GM19240 (cell line): ENCODE measurements around the gene TEX55.
"Not testable (repeated sequence)": the region's sequence is repeated elsewhere in the genome, so short reads cannot be mapped to it uniquely, and the experiment has no call there.

Experiments
- DNase-seq: peaks from one replicate; pipeline ENCODE4 v3.0.0; 2011; ENCODE audit warnings: low spot score; ENCODE audit not compliant: insufficient read length

TEX55 gene

DNA sequence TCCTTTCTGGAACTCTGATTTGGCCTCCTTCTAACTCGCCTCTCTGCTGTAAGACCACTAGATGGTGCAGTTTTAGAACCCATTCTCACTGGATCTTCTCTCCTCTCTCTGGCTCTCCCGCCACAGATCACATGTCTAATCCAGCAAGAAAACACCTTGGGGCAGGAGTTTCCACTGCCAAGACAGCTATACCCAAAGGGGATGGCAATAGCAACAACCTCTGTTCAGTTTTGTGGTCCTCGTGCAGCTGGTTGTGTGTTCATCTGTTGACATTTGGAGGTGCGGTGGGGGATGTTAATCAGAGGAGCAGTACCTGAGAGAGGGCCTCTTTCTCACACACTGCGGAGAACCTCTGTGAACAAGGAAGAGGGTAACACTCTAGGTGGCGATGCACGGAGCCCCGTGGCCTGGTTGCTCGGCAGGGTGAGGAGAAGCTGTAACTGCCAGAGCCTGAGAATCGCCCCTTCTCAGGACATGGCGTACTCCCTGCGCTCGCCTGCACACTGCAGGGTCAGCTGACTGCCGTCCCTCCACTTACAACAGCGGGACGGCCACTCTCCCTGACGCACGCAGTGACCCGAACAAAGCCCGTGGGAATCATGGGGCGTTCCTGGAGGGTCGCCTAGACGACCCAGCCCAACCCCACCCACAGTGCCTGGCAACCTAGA, at the start of gene TEX55:
Gene TEX55 (plus strand): TSS at position 666 of the 668 bp plus-strand sequence. CDS start 25 bp downstream, outside the sequence.
- DNase-seq: no peak

DNA sequence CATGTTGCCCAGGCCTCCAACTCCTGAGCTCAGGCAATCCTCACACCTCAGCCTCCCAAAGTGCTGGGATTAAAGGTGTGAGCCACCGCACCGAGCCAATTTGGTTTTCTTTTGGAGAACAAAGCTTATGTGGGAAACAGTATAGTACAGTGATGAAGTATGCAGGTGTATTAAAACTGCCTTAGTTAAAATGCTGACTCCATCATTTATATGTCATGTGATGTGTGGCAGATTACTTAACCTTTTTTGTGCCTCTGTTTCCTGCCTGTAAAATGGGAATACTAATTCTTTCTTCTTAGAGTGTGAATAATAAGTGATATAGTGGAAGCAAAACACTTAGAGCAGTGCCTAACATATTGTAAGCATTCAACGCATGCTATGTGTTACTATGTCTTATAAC, 48.0 kb upstream of the TEX55 start:
- DNase-seq: no peak

DNA sequence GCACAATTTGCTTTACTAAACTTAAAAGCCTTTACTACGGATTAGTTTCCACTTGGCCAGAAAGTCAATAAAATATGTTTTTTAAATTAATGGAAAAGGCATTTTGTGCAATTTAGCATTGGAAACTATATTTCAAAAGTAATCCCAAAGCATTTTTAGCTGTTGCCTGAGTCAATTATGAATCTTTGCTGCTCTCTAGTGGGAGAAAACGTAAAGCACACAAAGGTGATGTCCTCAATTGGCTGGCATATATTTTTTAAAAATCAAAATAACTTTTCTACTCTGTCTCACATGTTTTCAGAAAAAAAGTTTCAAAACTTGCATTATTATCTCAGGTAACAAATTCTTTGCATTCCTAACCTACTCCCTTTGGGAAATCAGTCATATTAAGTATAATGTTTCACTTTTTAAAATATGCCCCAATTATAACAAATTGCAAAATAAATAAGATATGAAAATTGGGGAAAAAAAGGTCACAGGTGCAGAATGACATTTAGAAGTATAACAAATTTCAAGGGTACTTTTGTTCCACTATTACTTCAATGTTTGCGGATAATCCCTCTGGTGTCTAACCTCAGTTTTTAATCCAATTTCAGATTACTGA, 47.2 kb upstream of the TEX55 start:
- no peak for DNase-seq

DNA sequence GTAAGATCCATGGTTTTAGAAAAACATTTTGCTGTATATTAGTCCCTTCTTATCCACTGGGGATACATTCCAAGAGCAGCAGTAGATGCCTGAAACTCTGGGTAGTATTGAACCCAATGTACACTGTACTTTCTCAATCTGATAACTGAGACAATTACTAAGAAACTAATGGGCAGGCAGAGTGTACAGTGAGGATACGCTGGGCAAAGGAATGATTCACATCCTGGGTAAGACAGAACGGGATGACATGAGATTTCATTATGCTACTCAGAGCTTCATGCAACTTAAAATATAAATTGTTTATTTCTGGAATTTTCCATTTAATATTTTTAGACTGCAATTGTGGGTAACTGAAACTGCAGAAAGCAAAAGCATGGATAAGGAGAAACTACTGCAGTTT, 46.2 kb upstream of the TEX55 start:
- no peak for DNase-seq

DNA sequence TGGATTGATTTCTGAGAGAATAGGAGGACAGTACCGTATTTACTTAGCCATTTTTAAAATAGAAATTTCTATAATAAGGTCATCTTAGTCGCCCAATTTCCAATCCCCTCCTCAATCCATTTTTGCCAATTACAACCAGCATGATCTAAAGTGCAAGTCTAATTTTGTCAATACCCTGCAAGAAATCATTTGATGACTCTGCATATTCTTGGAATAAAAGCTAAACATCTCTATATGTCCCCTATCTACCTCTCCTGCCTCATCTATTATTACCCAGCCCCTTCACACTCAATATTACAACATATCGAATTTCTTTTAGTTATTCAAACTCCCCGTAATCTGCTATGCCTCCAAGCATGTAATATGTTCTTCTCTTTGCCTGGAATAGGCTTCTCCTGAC, 41.9 kb upstream of the TEX55 start:
- DNase-seq: no peak

DNA sequence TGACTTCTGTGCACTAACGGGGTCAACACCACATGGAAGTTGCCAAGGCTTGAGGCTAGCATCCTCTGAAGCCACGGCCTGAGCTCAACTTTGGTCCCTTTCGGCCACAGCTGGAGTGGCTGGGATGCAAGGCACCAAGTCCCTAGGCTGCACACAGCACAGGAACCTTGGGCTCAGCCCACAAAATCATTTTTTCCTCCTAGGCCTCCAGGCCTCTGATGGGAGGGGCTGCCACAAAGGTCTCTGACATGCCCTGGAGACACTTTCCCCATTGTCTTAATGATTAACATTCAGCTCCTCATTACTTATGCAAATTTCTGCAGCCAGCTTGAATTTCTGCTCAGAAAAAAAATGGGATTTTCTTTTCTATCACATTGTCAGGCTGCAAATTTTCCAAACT, 27.6 kb upstream of the TEX55 start:
- not testable (repeated sequence) for DNase-seq

DNA sequence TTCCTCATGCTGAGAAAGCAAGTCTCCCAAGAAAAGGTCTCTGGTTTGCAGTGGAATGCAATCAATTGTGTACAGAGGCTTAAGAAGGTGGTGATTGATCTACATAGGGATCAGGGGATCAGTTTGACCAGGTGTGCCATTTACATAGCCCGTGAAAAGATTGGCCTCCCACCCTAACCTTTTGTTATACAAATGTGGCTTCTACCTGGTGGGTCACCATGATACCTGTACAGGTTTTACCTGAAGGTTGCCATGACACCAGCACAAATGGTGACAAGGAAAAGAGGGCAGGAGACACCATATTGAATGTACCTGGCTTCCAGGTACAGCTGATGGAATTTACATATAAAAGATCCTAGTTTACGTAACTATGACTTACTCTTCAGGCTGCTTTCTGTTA, 25.5 kb upstream of the TEX55 start:
- no peak for DNase-seq

DNA sequence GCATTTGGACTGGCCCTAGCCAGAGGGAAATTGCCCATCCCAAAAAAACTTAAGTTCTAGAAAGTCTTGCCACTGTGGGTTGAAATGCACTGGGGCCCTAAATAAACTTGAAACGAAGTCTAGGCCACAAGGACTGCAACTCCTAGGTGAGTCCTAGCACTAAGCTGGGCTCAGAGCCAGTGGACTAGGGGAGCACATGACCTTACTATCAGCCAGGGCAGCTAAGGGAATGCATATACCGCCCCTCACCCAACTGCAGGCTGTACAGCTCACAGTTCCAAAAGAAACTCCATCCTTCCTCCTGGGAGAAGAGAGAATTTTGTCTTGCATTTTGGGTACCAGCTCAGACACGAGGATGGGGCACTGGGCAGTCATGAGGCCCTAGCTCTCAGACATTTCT, 23.6 kb upstream of the TEX55 start:
- DNase-seq: no peak

DNA sequence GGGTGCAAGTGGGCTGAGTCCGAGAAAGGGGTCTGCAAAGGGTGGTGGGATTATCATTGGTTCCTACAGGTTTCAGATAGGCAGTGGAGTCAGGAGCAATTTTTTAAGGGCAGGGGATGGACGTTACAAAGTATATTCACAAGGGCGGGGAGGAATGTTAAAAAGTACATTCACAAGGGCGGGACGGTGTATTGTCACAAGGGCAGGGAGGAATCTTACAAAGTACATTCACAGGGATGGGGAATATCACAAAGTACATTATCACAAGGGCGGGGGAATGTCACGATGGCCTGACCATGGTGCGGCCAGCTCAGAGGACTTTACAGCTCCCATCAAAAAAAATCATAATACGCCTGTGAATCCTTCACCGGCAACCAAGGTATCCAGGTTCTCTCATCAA, 20.6 kb upstream of the TEX55 start:
- no peak for DNase-seq

DNA sequence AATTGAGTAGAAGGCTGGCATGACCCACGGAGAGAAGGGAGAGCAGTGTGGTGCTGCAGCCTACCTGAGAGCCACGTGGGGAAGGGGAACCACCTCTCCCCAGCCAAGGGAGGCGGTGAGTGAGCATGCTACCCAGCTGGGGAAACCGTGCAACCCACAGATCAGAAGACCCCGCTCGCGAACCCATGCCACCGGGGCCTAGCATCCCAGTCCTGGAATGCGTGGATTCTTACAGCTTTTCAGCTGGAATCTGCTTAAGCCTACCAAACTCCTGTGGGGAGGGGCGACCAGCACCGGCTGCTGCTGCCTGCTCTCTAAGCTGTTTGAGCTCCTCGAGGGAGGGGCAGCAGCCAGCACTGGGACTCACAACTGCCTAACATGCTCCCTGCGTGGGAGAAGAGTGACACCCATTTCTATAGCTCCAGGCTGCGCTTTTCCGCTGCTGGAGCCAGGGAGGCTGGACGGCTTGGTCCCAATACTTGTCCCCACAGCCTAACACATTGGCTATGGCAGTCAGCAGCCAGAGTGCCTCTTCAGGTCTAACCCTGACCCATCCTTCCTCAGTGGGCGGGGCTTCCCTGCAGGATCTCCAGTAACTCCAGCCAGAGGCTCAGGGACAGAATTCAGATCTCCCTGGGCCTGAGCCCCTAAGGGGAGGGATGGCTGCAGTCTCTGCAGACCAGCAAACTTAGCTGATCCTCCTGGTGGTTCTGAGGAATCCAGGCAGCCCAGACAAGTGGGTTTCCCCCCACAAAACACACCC, 20.0 kb upstream of the TEX55 start:
- DNase-seq: no peak

DNA sequence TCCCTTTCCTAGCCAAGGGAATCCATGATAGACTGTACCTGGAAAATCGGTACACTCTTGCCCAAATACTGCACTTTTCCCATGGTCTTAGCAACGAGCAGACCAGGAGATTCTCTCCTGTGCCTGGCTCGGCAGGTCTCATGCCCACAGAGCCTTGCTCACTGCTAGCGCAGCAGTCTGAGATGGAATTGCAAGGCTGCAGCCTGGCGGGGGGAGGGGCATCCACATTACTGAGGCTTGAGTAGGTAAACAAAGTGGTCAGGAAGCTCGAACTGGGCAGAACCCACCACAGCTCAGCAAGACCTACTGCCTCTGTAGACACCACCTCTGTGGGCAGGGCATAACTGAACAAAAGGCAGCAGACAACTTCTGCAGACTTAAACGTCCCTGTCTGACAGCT, 15.7 kb upstream of the TEX55 start:
- not testable (repeated sequence) for DNase-seq

DNA sequence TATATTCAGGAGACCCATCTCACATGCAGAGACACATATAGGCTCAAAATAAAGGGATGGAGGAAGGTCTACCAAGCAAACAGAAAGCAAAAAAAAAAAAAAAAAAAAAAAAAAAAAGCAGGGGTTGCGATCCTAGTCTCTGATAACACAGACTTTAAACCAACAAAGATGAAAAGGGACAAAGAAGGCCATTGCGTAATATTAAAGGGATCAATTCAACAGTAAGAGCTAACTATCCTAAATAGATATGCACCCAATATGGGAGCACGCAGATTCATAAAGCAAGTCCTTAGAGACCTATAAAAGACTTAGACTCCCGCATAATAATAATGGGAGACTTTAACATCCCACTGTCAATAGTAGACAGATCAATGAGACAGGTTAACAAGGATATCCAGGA, 13.7 kb upstream of the TEX55 start:
- DNase-seq: not testable (repeated sequence)

DNA sequence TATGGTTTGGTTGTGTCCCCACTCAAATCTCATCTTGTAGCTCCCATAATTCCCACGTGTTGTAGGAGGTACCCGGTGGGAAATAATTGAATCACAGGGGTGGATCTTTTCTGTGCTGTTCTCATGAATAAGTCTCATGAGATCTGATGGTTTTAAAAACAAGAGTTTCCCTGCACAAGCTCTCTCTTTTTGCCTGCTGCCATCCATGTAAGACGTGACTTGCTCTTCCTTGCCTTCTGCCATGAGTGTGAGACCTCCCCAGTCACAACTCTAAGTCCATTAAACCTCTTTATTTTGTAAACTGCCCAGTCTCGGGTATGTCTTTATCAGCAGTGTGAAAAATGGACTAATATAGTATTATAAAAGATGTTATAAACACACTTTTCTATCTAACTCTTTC, 6.6 kb upstream of the TEX55 start:
- not testable (repeated sequence) for DNase-seq

DNA sequence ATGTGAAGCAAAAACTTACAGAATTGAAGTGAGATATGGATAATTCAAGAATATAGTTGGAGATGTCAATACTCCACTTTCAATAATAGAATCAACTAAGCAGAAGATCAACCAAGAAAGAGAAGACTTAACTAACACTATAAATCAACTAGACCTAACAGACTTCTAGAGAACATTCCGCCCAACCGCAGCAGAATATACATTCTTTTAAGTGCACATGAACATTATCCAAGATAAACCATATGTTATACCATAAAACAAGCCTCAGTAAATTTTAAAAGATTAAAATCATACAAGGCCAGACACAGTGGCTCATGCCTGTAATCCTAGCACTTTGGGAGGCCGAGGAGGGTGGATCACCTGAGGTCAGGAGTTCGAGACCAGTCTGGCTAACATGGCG, 5.5 kb upstream of the TEX55 start:
- DNase-seq: no peak

DNA sequence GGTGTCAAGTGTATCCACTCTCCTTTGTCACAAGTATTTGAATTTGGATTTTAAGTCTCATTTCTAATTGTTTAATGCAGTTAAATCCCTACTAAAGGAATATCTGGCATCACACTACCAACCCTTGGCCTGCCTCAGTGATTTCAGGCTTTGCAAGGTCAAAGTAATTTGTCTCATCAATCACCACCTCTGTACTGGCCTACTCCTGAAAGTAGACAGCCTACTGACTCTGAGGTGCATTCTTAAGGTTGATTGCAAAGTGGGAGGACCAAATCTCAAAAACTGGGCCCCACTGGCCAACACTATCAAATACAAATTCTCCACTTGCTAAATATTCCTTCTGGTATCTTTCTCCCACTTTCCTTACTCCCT, 851 bp upstream of the TEX55 start:
- no peak for DNase-seq

DNA sequence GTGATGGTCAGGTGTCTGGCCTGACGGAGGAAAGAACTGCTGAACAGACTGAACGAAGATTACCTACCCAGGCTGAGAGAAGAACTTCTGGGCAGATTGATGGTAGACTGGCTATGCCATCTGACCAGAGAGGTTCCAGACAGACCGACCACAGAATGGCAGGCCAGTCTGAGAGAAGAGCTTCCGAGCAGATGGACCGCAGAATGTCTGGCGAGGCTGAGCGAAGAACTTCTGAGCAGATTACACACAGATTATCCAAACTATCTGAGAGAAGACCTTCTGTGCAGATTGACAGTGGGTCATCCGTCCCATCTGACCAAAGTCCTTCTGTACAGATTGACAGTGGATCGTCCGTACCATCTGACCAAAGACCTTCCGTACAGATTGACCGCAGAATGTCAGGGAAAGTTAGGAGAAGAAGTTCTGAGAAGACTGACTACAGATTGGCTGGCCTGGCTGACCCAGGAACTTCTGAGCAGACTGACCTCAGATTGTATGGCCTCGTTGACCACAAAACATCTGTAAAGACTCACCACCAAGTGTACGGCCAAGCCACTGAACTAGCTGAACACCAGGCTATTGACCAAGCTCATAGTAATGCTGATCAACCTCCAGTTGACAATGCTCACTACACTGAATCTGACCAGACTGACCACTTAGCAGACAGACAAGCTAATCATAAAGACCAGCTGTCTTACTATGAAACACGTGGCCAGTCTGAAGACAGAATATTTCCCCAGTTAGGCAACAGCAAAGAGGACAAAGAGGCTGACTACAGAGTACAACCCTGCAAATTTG, 812 bp downstream of the TEX55 start:
- no peak for DNase-seq

DNA sequence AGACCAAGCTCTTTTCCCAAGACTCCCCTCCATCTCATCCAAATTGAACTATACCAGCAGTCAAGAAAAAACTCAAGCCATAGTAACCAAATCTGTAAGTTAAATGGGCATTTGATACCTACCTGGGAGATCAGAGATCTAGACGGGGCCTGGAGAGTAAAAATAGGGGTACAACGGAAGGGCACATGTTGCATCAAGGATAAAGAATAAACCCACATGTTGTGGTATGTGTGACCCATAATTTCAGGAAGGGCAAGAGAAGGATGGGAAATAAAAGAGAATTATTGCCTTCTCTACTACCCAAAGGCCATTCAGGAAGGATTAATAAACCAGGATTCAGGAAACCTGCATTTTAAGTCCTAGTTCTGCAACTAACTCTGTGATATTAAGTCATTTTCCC, 1.5 kb downstream of the TEX55 start:
- DNase-seq: no peak

DNA sequence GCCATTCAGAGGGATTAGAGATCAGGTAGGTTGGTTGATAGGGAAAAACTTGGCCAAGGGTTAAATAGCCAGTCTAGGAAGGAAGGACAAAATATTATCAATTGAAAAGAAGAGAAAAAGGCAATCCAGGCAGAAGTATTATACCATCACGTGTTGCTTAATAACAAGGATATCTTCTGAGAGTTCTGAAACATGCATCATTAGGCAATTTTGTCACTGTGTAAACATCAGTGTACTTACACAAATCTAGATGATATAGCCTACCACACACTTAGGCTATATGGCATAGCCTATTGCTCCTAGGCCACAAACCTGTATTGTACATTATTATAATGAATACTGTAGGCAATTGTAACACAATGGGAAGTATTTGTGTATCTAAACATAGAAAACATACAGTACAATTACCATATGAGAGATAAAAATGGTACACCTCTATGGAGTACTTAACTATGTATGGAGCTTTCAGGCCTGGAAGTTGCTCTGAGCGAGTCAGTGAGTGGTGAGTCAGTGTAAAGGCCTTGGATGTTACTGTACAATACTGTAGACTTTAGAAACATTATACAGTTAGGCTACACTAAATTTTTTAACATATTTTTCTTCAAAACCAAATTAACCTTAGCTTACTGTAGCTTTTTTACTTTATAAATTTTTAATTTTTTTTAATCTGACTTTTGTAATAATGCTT, 2.7 kb downstream of the TEX55 start:
- no peak for DNase-seq

DNA sequence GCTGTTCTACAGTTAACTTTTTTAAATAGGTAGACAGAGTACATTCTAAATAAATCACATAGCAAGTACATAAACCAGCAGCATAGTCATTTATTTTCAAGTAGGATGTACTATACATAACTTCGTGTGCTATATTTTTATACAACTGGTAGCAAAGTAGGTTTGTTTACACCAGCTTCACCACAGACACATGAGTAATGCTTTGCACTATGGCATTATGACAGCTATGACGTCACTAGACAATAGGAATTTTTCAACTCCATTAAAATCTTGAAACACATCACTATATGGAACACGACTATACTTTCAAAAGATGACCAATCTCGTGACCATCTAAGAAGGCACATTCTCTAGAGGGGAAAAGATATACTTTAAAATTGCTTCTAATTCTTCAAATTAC, 3.5 kb downstream of the TEX55 start:
- DNase-seq: no peak

DNA sequence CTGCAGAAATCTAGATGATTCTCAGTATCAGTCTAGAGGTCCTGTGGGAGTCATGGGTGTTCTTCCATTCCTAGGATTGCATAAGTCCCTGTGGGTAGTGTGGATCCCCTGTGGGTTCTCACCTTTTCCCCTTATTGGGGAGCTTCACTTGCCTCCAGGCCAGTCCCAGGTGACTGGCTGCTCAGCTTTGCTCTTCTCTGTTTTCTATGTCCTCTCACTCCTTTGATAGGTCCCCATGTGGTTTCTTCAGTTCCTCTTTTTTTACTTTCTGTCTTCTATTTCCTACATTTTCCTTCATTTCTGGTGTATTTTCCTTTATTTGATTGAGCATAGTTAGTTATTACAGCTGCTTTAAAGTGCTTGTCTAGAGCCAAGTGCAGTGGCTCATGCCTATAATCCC, 10.9 kb downstream of the TEX55 start:
- no peak for DNase-seq

DNA sequence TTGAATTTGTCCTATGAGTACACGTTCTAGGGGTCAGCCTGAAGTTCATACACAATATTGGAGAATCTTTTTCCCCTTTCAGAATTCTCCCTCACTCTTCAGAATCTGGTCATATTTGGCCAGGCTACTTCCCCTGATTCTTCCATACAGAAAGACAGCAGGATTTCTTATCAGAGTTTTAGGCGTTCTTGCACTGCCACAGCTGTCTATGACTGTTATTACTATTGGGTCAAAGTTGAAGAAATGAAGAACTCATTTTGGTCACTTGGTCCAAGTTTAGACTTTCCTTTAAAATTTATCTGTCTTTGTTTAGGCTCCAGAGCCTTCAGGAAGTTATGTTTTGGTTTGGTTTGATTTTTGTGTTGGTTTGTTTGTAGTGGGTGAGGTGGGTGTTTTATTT, 12.0 kb downstream of the TEX55 start:
- DNase-seq: no peak
